HG02840 (cell line): ENCODE measurements around the gene BTBD6.

ENCODE experiments used
- ATAC-seq: cut with Tn5 transposase; IDR thresholded peaks from one replicate; pipeline ENCODE4 v1.9.1; 2021; ENCODE audit warnings: mild to moderate bottlenecking, moderate library complexity, moderate number of reproducible peaks; ENCODE audit not compliant: unreplicated experiment, low FRiP score

Gene BTBD6

GRCh38 chr14:105226198-105226597, 22.1 kb upstream of the BTBD6 start:
- ATAC-seq = no peak

DNA sequence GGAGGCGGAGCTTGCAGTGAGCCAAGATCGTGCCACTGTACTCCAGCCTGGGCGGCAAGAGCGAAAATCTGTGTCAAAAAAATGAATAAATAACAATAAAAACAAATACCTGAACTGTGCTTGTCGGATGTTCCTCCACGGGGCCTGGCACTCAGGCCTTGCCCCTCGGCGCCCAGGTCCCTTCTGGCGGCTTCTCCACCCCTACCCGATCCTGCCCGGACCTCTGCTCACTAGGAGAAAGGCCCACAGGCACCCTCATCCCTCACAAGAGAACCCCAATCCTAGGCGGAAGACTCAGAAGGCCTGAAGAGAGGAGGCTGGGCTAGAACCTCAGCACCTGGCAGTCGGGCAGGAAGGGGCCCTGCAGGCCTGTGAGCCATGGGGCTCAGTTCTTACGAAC, 21.0 kb upstream of the BTBD6 start:
- no peak for ATAC-seq

- no peak for ATAC-seq
Observed at GRCh38 chr14:105228562-105228961, 19.8 kb upstream of the BTBD6 start.

- no peak for ATAC-seq
Observed at GRCh38 chr14:105229099-105229655, 19.2 kb upstream of the BTBD6 start.

DNA sequence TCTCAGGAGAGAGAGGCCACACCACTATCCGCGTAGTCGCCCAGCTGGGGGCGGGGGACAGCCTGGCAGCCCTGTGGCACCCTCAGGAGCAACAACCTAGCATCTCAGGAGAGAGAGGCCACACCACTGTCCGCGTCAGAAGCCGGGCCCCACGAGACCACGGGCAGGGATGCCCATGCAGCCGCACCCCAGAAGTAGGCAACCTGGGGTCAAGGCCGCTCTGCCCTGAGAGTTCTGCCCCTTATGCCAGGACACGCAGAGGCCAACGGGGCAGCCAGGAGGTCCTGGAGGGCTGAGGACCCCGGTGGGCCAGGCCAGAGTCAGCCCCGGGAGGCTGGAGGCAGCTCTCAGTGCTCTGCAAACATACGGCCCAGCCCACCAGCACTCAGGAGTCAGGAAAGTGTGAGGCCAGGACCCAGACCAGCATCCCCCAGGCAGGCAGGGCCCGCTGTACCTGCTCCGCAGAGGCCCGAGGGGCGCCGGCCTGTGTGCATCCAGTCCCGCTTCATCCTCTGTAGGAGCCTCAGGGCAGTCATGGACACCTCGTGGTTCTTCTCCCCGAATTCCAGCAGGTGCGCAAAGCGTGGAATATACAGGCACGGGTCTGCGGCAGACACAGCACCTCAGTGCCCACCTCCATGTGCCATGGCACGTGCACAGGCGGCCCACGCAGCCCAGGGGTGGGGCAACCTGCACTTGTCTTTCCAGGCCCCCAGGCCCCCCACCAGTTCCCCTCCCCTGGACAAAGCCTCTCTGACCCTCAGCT, 7.3 kb upstream of the BTBD6 start:
- ATAC-seq = no peak

DNA sequence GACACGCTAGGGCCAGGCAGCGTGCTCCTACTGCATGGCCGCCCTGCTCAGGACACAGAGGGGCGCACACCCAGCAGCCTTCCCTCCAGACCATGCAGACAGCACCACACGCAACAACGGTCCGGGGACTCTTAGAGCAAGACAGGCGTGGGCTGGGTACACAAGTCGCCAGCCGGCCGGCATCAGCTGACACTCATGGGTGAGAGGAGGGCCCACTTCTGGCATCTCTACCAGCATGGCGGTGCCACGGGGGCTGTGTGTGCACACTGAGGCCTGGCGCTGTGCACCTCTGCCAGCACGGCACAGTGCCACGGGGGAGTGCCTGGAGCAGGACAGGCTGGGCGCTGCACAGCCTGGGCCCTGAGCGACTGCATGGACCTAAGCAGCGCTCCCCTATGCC, 6.7 kb upstream of the BTBD6 start:
- ATAC-seq = no peak

GRCh38 chr14:105244334-105244733, 4.0 kb upstream of the BTBD6 start:
- ATAC-seq = no peak

DNA sequence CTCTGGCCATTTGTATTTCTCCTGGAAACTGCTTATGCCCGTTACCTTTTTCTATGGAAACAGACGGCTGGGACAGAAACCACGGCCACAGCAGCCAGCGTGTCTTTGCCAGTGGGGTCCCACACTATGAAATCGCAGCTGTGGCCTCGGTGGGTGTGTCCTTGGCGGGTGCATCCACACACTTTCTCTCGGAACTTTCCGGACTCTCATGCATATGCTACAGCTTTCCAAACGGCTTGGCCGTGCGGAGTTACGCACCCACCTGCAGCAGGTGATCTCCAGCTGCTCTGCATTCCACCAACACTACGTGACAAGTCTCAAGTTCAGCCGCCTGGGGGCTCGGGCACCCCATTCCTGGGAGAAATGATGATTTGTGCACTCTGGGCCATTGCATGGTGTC, 1.3 kb upstream of the BTBD6 start:
- ATAC-seq = no peak

DNA sequence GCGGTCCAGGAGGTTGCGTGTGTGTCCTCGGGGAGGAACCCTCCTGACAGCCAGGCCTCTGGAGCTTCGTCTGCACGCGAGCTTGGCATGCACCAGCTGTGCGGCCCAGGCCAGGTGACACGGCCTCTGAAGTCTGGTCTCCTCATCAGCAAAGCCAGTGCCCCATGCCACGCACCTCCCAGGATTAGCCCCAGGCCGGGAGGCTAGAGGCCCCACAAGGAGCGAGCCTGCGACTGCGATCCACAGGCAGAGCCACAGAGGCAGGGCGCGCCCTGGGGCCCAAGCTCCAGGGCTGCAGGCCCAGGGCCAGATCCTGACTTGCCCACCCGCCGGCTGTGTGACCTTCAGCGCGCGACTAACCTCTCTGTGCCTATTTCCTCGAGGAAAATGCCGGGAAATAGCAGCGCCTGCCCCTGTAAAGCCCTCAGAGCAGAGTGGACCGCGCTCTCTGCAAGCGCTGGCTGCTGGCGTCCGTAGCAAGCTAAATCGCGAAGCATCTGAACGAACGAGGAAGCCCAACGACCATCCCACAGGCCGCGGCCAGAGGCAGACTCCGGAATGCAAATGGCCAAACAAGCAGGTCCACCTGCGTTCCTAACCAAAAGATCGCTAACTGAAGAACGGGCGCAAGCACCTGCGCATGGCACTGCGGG, 492 bp upstream of the BTBD6 start:
- ATAC-seq = no peak

DNA sequence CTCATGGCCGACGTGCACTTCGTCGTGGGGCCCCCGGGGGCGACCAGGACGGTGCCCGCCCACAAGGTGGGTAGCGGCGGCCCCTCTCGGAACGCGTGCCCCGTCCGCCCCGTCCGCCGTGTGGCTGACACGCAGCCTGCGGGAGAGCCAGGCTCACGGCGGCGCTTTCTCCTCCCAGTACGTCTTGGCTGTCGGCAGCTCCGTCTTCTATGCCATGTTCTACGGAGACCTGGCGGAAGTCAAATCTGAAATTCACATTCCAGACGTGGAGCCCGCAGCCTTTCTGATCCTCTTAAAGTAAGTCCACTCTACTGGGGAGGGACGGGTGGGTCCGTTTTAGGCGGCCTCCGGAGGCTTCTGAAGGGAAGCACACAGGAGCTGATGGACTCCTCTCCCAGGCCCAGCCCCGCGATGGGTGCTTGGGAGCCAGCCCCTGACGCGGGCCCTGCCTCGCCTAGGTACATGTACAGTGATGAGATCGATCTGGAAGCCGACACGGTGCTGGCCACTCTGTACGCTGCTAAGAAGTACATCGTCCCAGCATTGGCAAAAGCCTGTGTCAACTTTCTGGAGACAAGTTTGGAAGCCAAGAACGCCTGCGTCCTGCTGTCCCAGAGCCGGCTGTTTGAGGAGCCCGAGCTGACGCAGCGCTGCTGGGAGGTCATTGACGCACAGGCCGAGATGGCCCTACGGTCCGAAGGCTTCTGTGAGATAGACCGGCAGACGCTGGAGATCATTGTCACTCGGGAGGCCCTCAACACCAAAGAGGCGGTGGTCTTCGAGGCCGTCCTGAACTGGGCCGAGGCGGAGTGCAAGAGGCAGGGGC, 1.1 kb downstream of the BTBD6 start:
- no peak for ATAC-seq

DNA sequence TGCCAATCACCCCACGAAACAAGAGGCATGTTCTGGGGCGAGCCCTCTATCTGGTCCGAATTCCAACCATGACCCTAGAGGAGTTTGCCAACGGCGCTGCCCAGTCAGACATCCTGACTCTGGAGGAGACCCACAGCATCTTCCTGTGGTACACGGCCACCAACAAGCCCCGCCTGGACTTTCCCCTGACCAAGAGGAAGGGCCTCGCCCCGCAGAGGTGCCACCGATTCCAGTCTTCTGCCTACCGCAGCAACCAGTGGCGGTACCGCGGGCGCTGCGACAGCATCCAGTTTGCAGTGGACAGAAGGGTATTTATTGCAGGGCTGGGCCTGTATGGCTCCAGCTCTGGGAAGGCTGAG, 1.7 kb downstream of the BTBD6 start:
- ATAC-seq = no peak

DNA sequence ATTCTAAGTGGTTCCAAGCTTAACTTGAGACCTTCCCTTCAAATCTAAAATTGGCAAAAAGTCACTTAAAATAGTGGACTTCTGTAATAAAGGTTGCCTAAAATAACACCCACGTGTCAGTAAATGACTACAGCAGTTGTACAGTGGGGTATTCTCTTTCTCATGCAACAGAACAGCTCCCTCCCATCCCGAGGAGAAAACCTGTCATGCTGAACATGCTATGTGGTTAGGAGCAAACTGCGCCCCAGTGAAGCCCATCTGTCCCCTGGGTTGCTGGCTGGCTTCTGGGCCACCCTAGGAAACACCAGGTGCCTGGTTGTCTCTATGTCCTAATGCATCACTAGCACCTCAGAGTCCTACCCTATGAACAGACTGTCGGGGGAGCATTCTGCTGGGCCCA, 2.7 kb downstream of the BTBD6 start:
- no peak for ATAC-seq

DNA sequence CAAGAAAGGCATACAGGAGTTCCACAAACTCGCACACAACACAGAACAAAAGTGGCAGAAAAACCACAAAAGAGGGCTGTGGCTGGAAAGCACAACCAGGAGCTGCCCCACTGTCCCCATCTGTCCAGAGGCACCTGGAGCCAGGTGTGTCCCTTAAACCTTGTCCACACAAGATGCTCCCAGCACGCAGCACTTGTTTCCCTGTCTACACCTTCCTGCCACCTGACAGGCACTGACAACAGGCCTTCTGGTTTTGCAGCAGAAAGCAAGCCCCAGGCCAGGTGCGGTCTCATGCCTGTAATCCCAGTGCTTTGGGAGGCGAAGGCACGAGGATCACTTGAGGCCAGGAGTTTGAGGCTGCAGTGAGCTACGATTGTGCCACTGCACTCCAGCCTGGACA, 3.6 kb downstream of the BTBD6 start:
- no peak for ATAC-seq

- no peak for ATAC-seq
Observed at GRCh38 chr14:105252552-105253328, 4.4 kb downstream of the BTBD6 start.

GRCh38 chr14:105253329-105253682, 5.0 kb downstream of the BTBD6 start:
- no peak for ATAC-seq

DNA sequence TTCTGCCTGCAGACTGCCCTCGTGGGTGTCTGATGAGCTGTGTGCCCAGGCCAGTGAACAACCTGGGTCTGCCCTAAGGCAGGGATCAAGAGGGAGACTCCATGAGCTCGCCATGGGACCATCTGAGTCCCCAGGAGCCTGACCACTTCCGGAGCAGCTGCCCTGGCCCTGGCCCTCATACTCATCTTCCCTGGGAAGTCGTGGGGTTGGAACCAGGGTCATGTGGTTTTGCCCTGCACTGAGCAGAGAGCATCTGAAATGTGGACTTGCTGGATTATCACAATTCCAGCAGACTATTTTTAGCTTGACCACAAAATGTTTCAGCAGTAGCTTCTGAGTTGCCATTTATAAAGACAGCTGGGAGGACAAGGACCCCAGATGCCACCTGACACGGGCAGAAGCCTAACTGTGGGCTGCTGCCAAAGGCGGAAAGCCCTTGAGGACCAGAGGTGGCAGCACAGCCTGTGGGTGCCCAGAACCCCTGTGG, 6.7 kb downstream of the BTBD6 start:
- no peak for ATAC-seq

GRCh38 chr14:105256292-105256960, 8.1 kb downstream of the BTBD6 start:
- ATAC-seq = no peak

DNA sequence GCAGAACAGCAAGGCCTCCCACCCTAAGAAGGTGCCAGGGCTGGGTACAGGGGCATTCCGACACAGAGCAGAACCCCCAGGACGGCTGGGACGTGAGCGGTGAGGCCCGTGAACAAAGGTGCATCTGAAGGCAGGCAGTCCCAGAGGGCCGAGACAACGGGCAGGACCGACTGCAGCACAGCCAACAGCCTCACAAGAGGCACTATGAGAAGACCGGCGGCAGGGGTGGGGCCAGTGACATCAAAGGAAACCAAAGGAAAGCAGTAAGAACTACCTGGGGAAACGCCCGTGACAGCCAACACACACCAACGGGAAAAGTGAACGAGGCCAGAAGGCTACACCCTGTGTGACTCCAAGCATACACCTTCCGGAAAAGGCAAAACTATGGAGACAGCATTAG, 9.1 kb downstream of the BTBD6 start:
- ATAC-seq = no peak

- ATAC-seq = no peak
Observed at GRCh38 chr14:105258846-105259245, 10.5 kb downstream of the BTBD6 start.

DNA sequence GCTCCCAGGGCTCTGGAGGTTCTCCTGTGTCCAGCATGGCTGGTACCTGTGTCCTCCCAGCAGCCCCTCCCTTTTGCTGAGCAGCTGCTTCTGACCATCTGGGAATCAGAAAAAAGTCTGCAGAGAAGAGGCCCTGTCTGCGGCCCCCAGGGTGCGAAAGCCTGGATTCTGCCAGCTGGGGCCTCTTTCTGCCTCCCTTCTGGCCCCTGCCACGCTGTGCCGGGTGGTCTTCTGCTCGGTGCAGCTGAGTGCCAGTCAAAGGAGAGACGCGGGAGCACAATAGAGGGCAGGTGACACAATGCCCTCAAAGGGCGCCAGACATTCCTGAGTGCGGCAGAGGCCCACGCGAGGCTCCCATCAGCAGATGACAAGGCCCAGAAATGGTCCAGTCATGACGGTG, 12.6 kb downstream of the BTBD6 start:
- no peak for ATAC-seq
